Activated CD4-positive, alpha-beta T cell treated with anti-CD3 and anti-CD28 coated beads, Interleukin-2, amount 50 U/mL, for 24 hours (primary cell): ENCODE measurements around the gene CYP4F22.
"Not testable (repeated sequence)": the region's sequence is repeated elsewhere in the genome, so short reads cannot be mapped to it uniquely, and the experiment has no call there.

Experiments used
- DNase-seq, 2 donors: peaks; one replicate each; pipeline ENCODE4 v3.0.0-alpha.2; 2020; ENCODE audit warnings: low read depth in 1 of 2, low spot score in 1 of 2

Gene CYP4F22

GRCh38 chr19:15488489-15489226 is 19.7 kb upstream of the CYP4F22 start:
- DNase-seq: no peak

GRCh38 chr19:15495151-15495550 is 13.2 kb upstream of the CYP4F22 start:
- DNase-seq: no peak

GRCh38 chr19:15498156-15498858 is 10.0 kb upstream of the CYP4F22 start:
- no peak for DNase-seq

- no peak for DNase-seq
These were observed 9.4 kb upstream of the CYP4F22 start for GRCh38 chr19:15498910-15499309.

GRCh38 chr19:15501596-15501995 is 6.7 kb upstream of the CYP4F22 start:
- no peak for DNase-seq

- no peak for DNase-seq
These were observed 6.1 kb upstream of the CYP4F22 start for GRCh38 chr19:15502264-15502663.

- no peak for DNase-seq
These were observed 2.2 kb upstream of the CYP4F22 start for GRCh38 chr19:15506074-15506571.

GRCh38 chr19:15507068-15508034 is 974 bp upstream of the CYP4F22 start:
- DNase-seq: no peak

GRCh38 chr19:15511671-15512424 is 3.5 kb downstream of the CYP4F22 start:
- DNase-seq: no peak

GRCh38 chr19:15515227-15515625 is 6.9 kb downstream of the CYP4F22 start:
- not testable (repeated sequence) for DNase-seq

- DNase-seq: no peak
These were observed 8.0 kb downstream of the CYP4F22 start for GRCh38 chr19:15516363-15516762.

GRCh38 chr19:15517778-15518177 is 9.5 kb downstream of the CYP4F22 start:
- no peak for DNase-seq

GRCh38 chr19:15519433-15519976 is 11.2 kb downstream of the CYP4F22 start:
- no peak for DNase-seq

GRCh38 chr19:15524781-15525180 is 16.5 kb downstream of the CYP4F22 start:
- DNase-seq: no peak

GRCh38 chr19:15525291-15525690 is 17.0 kb downstream of the CYP4F22 start:
- no peak for DNase-seq

- DNase-seq: no peak
These were observed 18.1 kb downstream of the CYP4F22 start for GRCh38 chr19:15526408-15526807.

- no peak for DNase-seq
These were observed 19.4 kb downstream of the CYP4F22 start for GRCh38 chr19:15527705-15528104.

GRCh38 chr19:15529774-15530372 is 21.5 kb downstream of the CYP4F22 start:
- DNase-seq: no peak

- DNase-seq: peak in 1 of 2 donors; percentile 26
These were observed 24.6 kb downstream of the CYP4F22 start for GRCh38 chr19:15532779-15533521.
